ENCODE data around the gene SMYD3.

DNA sequence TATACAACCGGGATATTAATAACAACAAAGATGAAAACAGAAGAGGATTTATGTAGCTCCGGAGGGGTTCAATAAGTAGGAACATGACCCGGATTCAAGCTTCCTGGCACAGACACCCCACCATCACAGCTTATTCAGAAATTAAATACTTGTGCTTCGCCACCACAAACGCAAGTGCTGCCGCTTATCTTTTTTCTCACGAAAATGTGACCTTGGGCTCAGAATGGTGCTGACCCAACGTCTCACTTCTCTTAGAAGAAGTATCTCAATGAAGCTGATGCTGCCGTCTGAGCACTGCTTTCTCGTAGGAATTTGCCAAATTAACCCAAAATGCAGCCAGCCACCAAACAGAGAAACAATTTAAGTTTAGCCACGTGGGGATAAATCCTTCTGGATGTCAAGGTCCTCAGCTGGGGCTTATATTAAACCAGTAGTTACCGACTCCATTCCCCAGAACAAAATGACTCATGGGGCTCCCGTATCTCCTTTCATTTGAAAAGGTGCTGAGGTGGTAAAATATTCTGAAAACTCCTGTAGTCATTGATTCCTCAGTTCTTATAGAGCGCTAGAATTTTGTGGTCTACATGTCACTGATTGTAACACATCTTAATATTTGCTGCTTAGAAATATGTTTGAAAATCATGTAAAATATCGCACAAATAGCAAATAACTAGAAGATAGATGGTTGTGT, 466.7 kb downstream of the SMYD3 start:
- TF ChIP-seq, protein P1, sequence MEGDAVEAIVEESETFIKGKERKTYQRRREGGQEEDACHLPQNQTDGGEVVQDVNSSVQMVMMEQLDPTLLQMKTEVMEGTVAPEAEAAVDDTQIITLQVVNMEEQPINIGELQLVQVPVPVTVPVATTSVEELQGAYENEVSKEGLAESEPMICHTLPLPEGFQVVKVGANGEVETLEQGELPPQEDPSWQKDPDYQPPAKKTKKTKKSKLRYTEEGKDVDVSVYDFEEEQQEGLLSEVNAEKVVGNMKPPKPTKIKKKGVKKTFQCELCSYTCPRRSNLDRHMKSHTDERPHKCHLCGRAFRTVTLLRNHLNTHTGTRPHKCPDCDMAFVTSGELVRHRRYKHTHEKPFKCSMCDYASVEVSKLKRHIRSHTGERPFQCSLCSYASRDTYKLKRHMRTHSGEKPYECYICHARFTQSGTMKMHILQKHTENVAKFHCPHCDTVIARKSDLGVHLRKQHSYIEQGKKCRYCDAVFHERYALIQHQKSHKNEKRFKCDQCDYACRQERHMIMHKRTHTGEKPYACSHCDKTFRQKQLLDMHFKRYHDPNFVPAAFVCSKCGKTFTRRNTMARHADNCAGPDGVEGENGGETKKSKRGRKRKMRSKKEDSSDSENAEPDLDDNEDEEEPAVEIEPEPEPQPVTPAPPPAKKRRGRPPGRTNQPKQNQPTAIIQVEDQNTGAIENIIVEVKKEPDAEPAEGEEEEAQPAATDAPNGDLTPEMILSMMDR (conservative IDR thresholded peaks at IDR 0.05): no peak
- no peak for TF ChIP-seq ZFX (IDR thresholded peaks at IDR 0.05)

Data from C4-2B (cell line).